ENCODE results near the gene HMGN1.
A peak's percentile ranks its signal among the peaks of the same experiment; 100 is the strongest.
"Not testable (repeated sequence)": the region's sequence is repeated elsewhere in the genome, so short reads cannot be mapped to it uniquely, and the experiment has no call there.

HMGN1 gene

GRCh38 chr21:39369896-39370288, 21.0 kb upstream of the HMGN1 start:
- DNase-seq = not testable (repeated sequence)

- no peak for DNase-seq
These were observed 18.9 kb upstream of the HMGN1 start for GRCh38 chr21:39367783-39368182.

DNA sequence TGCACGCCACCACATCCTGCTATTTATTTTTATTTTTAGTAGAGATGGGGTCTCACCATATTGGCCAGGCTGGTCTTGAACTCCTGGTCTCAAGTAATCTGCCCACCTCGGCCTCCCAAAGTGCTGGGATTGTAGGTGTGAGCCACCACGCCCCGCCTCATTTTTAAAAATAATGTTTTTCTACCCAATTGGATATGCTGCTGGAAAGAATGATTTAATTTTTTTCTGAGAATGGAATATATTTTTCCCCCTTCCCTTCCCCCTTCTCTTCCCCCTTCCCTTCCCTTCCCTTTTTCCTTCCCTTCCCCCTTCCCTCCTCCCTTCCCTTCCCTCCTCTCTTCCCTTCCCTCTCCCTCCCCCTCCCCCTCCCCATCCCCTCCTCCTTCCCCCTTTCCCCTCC, 17.7 kb upstream of the HMGN1 start:
- no peak for DNase-seq

DNA sequence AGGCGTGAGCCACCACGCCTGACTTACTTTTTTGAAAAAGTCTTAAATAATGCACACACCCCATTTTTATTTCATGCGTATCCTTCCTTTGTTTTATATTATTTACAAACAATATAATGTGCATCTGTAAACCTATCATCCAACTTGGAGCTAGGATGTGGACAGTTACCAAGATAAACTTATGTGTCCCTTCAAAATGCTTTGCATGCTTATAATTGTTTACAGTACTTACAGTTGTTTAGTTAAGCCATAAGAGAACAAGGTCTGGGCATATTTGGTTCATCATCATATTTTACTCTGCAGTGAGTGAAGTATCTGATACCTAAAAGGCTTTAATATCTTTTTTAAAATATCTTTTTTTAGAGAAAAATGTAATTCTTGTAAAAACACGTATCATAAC, 16.1 kb upstream of the HMGN1 start:
- no peak for DNase-seq

DNA sequence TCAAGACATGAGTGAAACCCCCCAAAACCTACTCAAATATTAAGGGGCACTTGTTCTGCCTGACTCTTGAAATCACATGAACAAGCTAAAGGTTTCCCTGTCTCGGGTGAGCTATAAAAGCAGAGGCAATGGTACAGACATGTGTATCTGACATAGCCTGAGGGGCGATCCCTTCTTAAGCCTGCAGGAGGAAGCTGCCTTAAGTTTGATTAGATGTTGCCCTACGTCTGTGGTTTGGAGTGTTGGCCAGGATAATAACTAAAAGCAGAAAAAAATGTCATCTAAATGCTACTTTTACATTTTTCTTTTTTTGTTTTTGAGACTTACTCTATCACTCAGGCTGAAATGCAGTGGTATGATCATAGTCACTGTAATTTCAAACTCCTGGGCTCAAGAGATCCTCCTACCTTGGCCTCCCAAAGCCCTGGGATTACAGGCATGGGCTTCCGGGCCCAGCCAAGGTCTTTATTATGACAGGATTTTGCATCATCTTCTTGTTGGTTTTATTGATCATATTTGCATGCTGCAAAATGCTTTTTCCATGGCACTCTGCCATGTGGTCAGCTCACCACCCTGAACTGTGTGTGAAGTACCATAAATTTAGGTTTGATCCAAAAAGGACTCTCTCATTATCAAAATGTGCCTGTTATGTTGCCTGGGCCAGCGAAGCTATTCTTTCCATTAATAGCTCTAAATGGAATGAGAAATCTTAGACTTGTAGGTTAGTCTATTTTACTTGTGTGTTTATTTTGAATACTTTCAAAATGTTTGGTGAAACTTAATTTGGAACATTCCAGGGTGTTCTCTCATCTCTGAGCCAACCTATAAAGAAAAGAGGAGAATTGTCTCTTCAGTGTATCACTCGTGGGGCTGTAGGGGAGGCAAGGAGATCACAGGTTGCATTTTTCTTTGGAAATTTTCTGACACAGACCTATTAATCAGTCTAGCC, 15.0 kb upstream of the HMGN1 start:
- no peak for DNase-seq

GRCh38 chr21:39362733-39363132, 13.8 kb upstream of the HMGN1 start:
- no peak for DNase-seq

DNA sequence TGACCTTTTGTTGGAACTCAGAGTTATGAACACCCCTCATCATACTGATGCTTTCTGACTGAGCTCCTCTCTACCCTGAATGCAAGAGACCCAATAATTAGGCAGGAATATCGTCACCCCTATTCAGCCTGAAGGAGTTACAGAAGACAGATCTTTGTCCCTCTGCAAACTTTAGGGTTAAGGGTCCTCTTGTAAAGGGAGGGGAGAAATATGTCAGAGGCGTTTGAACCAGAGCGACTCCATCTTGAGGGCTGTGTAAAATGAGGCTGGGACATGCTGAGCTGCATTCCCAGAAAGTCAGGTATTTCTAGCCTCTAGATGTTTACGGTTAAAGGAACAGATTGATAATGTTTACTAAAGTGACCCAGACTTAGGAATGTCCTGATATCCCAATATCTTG, 10.5 kb upstream of the HMGN1 start:
- no peak for DNase-seq

DNA sequence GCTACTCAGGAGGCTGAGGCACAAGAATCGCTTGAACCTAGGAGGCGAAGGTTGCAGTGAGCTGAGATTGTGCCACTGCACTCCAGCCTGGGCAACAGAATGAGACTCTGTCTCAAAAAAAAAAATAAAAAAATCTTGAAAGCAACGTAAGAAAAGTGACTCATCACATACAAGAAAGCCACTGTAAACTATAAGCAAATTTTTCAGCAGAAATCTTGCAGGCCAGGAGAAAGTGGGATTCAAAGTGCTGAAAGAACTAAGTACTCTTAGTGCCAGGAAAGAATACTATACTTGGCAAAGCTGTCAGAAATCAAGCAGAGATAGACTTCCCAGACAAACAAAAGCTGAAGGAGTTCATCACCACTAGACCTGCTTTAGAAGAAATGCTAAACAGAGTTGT, 4.4 kb upstream of the HMGN1 start:
- no peak for DNase-seq

- DNase-seq = peak in 1 of 58 donors; percentile 0
These were observed 1.5 kb upstream of the HMGN1 start for GRCh38 chr21:39350094-39351005.

GRCh38 chr21:39349211-39350093, 564 bp upstream of the HMGN1 start:
- DNase-seq = peak; percentile 59 to 97 (median 92)

DNA sequence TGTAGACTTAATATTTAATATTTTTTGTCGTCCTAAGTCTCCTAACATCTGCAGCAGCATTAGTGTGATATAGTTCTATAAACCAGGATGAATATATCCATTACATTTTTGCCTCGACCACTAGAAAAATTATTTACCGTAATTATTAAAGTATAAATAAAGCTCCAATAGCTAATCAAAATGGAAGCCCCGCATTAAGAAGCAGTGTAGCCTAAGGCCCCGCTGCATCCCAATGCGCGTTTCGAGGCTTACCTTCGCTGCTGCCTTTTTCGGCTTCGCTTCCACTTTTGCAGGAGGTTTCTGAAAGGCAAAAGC, 891 bp downstream of the HMGN1 start:
- no peak for DNase-seq

- no peak for DNase-seq
These were observed 1.4 kb downstream of the HMGN1 start for GRCh38 chr21:39347537-39347936.

DNA sequence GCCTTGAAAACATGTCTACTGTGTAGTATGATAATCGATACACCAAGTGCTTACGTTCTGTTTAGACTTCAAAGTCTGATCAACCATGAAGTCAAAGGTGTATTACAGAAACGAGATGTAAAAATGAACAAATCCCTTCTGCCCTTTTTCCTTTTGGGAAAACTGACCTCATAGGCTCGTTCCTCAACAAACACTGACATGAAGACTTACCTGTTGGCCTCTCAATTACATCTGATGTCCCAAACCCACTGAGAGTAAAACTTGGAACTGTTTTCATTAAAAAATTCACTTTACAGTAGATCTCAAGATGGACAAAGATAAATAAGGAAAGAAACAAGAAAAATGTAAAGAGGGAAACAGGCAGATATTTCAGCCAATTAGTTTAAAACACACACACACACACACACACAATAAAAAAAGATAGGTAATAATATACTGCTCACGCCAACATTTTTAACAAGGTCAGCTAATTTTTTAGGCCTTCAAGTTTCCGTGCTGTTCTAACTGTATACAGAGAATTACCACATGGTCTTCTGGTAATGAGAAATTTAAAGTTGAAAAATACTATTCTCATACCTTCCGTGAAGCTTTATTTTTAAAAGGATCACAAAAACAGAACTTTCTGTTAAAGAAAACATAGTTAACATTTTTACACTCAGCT, 2.1 kb downstream of the HMGN1 start:
- no peak for DNase-seq

DNA sequence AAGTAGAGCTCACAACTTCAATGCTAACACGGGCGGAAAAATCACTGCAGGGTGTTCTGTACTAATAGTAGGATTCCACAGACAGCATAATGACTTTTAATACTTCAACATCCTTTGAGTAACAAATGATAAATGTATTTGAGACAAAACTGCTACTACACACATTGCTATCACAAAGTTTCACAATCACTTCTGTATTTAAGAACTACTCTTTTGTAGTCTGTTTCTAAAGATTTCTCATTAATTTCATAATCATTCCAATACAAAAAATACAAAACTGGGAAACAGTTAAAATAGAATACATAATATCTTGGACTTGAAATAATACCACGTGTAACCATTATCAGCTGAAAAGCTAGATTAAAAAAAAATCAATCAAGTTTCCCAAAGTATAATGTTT, 2.7 kb downstream of the HMGN1 start:
- DNase-seq = no peak

DNA sequence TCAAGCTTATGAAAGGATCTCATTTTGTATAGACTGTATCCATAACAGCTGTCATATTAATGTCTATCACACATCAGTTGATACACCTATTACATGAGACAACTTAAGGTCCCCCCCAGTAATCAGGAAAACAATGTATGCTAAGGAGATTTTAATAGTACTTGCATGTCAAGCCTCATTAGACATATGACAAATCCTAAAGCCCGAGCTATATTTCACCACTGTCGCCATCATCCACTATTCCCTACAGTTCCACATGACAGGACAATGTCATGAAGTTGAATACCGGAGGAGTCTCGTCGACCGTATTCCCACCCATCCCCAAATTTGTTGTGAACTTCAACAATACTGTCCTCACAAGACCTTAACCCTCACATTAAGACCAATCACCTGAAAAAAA, 3.4 kb downstream of the HMGN1 start:
- DNase-seq = no peak

DNA sequence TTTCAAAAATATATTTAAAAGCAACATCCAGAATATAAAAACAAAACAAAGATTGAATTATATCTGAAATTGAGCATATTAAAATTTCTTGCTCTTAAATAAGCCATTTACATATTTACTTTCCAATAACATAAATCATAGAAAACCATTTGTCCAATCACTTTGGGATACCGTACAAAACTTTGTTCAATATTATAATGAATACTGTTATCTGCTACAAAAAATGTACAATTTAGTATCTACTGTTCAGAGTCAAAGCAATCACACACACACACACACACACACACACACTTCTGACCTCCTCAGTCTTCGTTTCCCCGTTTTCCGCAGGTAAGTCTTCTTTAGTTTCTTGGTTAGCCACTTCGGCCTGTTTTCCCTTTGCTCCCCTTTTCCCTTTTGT, 4.0 kb downstream of the HMGN1 start:
- no peak for DNase-seq

DNA sequence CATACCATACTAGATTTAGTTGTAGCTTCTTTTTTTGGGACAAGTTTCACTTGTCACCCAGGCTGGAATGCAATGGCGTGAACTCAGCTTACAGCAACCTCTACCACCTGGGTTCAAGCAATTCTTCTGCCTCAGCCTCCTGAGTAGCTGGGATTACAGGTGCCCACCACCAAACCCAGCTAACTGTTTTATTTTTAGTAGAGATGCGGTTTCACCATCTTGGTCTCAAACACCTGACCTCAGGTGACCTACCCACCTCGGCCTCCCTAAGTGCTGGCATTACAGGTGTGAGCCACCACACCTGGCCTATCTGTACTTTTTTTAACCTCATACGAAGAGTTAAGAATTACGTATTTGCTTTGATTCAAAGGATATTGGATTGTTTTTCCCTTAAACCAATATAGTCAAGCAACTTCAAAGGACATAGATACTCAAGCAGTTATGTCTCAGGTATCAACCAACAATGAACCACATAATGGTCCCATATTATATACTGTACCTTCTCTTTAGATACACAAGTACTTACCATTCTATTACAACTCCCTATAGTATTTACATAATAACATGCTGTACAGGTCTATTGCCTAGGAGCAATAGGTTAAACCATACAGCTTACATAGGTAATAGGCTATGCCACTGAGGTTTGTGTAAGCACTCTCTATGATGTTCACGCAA, 7.5 kb downstream of the HMGN1 start:
- DNase-seq = no peak

DNA sequence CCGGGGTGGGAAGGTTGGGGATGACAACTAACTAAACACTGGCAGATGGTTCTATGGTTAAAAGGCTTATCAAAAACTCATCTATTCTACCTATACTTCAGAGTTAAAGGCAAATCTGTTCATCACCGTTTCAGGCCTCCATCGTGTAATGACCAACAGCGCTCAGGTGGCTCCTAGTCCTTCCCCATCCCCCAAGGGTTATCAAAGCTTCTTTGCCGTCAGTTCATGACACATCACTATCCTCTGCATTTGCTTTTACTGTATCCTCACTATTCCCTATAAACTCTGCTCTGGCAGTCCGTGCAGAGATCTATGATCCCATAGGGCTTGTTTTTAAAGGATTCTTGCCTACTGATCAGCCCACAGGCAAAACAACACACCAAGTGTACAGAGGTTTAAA, 8.2 kb downstream of the HMGN1 start:
- no peak for DNase-seq

DNA sequence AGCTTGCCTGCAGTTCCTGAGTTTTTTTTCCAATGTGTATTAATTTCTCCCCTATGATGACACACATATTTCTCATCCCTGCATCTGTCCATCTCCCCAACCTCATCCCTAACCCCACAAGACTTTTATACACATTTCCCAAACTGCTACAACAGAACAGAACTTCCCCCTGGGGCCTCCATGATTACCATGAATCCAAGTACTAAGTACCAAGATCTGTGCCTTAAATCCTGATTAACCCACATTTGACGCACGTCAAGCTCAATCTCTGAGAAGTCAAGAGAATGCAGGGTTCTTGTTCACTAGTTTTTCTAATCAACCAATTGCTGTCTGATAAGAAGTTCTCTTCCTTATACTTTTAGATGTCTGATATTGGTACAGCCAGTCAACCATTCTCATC, 9.7 kb downstream of the HMGN1 start:
- no peak for DNase-seq

DNA sequence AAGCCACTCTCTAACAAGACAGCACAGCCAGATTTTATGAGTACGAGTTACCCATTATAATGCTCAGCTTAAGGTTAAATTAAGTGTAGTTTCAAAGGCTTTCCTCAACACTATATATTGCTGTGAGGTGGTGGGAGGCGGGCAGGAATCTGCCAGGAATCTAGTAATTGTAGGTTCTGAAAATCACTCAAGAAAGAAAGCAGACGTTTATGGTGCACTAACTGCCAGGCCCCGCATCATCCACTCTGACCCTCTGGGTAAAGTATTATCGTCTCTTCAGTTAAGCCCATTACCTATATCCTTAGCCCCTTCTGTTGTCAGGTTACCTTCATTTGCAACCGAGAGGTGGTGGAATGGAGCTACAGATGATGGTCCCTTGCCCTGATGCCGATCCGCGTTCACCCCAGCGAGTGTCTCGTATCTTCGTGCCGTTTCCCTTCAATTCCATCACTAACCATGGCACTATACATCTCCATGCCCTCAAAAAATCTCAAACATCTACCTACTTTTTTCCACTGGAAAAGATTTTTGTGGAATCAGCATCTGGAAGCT, 12.4 kb downstream of the HMGN1 start:
- DNase-seq = no peak
